PC-3 (cell line): Measurements from ENCODE around the gene SALL3. TPM values are rescaled to one million over a fixed set of nuclear protein-coding genes. Genes with fewer than 3 reads are reported as not detected.
"Not testable (repeated sequence)": the region's sequence is repeated elsewhere in the genome, so short reads cannot be mapped to it uniquely, and the experiment has no call there.

Source experiments
- ATAC-seq: fragments of 200-7000 bp; cut with Tn5 transposase; 2 replicates; pipeline ENCODE4 v1.9.1; 2020; ENCODE audit warnings: mild to moderate bottlenecking, moderate library complexity
- BruUV-seq: library from RNA; stranded (reverse); fragments of 400-500 nt; replicated peaks from 2 replicates; lab custom pipeline; 2021; lab: Mats Ljungman, UMichigan
- CTCF ChIA-PET: fragments of 300-600 bp; sonication (Branson Sonifier 250); formaldehyde crosslinking; loops from one replicate; lab custom pipeline; 2022; ENCODE audit warnings: antibody characterized with exemption; lab: Charles Lee
- POLR2A ChIA-PET: fragments of 300-600 bp; sonication (Branson Sonifier 250); formaldehyde crosslinking; loops from one replicate; lab custom pipeline; 2022; ENCODE audit warnings: antibody characterized with exemption; ENCODE audit not compliant: unreplicated experiment; lab: Charles Lee
- DNase-seq: peaks from one replicate; pipeline ENCODE4 v3.0.0-alpha.2; 2015
- H2AFZ ChIP-seq: fragments of 300-600 bp; sonication (generic); 2 replicates; pipeline ENCODE4 v1.6.0; 2016; ENCODE audit warnings: antibody characterized with exemption, low read length
- H3F3A ChIP-seq: fragments of 300-600 bp; sonication (generic); one replicate; pipeline ENCODE4 v1.6.0; 2017; ENCODE audit warnings: antibody characterized with exemption, low read length, control low read depth, mild to moderate bottlenecking; ENCODE audit not compliant: unreplicated experiment
- H3K27ac ChIP-seq: fragments of 300-600 bp; sonication (generic); 2 replicates; pipeline ENCODE4 v1.5.1; 2016; ENCODE audit warnings: mild to moderate bottlenecking, low read length
- H3K27me3 ChIP-seq: fragments of 300-600 bp; sonication (generic); 2 replicates; pipeline ENCODE4 v1.6.1; 2016; ENCODE audit warnings: low read length, mixed read lengths
- H3K36me3 ChIP-seq: fragments of 300-600 bp; sonication (generic); 2 replicates; pipeline ENCODE4 v1.6.1; 2016; ENCODE audit warnings: low read depth, mixed run types, low read length, mixed read lengths
- H3K4me1 ChIP-seq: fragments of 300-600 bp; sonication (generic); 2 replicates; pipeline ENCODE4 v1.5.1; 2016; ENCODE audit warnings: low read length; ENCODE audit not compliant: insufficient read depth
- H3K4me2 ChIP-seq: fragments of 300-600 bp; sonication (generic); 2 replicates; pipeline ENCODE4 v1.6.0; 2016; ENCODE audit warnings: low read length
- H3K4me3 ChIP-seq: fragments of 300-600 bp; sonication (generic); 2 replicates; pipeline ENCODE4 v1.5.1; 2016; ENCODE audit warnings: mild to moderate bottlenecking, low read length, mixed read lengths
- H3K79me2 ChIP-seq: fragments of 300-600 bp; sonication (generic); 2 replicates; pipeline ENCODE4 v1.6.1; 2017; ENCODE audit warnings: low read length, mixed read lengths
- H3K9ac ChIP-seq: fragments of 300-600 bp; sonication (generic); 2 replicates; pipeline ENCODE4 v1.6.0; 2016; ENCODE audit warnings: mild to moderate bottlenecking, low read length
- H3K9me2 ChIP-seq: fragments of 300-600 bp; sonication (generic); replicated peaks from 2 replicates; pipeline ENCODE4 v1.6.1; 2016; ENCODE audit warnings: mixed run types, low read length, mixed read lengths
- H3K9me3 ChIP-seq: fragments of 300-600 bp; sonication (generic); 2 replicates; pipeline ENCODE4 v1.6.1; 2016; ENCODE audit warnings: low read length, mixed read lengths
- H4K20me1 ChIP-seq: fragments of 300-600 bp; sonication (generic); 2 replicates; pipeline ENCODE4 v1.6.1; 2016; ENCODE audit warnings: low read length, mixed read lengths
- EZH2 ChIP-seq: fragments of 300-600 bp; sonication (generic); IDR thresholded peaks from one replicate; pipeline ENCODE4 v1.6.1; 2017; ENCODE audit warnings: antibody characterized with exemption, mild to moderate bottlenecking, low read length; ENCODE audit not compliant: unreplicated experiment
- EZH2phosphoT487 ChIP-seq: fragments of 300-600 bp; sonication (generic); IDR thresholded peaks from 2 replicates; pipeline ENCODE4 v1.6.1; 2018; ENCODE audit warnings: mild to moderate bottlenecking, antibody characterized with exemption, low read length, borderline replicate concordance
- intact Hi-C: fragments of 100-400 bp; cut with micrococcal nuclease; formaldehyde crosslinking; loops from 2 replicates; pipeline ENCODE4 v1.9.0; 2023
- total RNA-seq: library from RNA; depleted of rRNA; stranded (reverse); fragments of >200 nt; gene quantifications from 2 replicates; pipeline ENCODE4 v1.2.3, GENCODE V29; 2014
- TF ChIP-seq, protein P1 (sequence below): fragments of 300-600 bp; sonication (generic); conservative IDR thresholded peaks from 2 replicates; pipeline ENCODE4 v1.5.1; 2017; ENCODE audit warnings: antibody characterized with exemption, low read depth, mild to moderate bottlenecking, low read length

Gene SALL3
- total RNA-seq, 1 experiment from 2014 or later: not detected

GRCh38 chr18:78937166-78937565 lies 42.5 kb upstream of the SALL3 start:
- TF ChIP-seq, protein P1, sequence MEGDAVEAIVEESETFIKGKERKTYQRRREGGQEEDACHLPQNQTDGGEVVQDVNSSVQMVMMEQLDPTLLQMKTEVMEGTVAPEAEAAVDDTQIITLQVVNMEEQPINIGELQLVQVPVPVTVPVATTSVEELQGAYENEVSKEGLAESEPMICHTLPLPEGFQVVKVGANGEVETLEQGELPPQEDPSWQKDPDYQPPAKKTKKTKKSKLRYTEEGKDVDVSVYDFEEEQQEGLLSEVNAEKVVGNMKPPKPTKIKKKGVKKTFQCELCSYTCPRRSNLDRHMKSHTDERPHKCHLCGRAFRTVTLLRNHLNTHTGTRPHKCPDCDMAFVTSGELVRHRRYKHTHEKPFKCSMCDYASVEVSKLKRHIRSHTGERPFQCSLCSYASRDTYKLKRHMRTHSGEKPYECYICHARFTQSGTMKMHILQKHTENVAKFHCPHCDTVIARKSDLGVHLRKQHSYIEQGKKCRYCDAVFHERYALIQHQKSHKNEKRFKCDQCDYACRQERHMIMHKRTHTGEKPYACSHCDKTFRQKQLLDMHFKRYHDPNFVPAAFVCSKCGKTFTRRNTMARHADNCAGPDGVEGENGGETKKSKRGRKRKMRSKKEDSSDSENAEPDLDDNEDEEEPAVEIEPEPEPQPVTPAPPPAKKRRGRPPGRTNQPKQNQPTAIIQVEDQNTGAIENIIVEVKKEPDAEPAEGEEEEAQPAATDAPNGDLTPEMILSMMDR: no peak
- no peak for TF ChIP-seq EZH2phosphoT487
- no peak for TF ChIP-seq EZH2
- Histone ChIP-seq H3K27ac (no peak overlapping the region), H3K9ac (no peak overlapping the region), H3F3A (no peaks in the 10 kb centered on the region), H3K4me3 (no peak overlapping the region), H3K4me1 (no peaks in the 10 kb centered on the region), H4K20me1 (no peaks in the 10 kb centered on the region), H3K9me2 (no peaks in the 10 kb centered on the region), H3K79me2 (no peaks in the 10 kb centered on the region), H3K36me3 (no peaks in the 10 kb centered on the region), H2AFZ (no peak overlapping the region), H3K27me3 (peaks cover 77% of the 10 kb centered on the region), H3K4me2 (no peak overlapping the region), H3K9me3 (no peaks in the 10 kb centered on the region)
- CTCF ChIA-PET: no interaction called here
- intact Hi-C loops: no loop called here
- DNase-seq (no peak), ATAC-seq (no peak)
- POLR2A ChIA-PET: no interaction called here
- no TSS peak for BruUV-seq

DNA sequence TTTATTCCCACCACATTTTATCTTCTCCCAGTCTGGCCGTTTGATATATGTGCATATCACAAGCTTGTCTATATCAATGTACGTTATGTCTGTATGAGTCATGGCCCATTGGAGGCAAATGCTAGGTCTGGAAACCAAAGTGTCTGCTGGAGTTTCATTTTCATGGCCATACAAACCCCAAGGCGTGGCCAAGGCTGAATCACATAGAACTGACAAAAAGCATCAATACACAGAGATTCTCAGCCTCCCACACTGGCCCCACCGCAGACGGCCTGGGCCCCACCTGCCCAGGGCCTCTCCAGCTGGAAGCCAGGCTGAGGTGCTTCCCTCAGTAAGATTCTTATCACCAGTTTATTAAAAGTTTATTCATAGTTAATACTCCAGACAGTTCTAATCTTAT lies 40.5 kb upstream of the SALL3 start:
- no peaks in the 10 kb centered on the region for H3K9me3 ChIP-seq
- no peak for DNase-seq
- TF ChIP-seq EZH2phosphoT487 (no peak), EZH2 (no peak)
- TF ChIP-seq, protein P1: no peak
- POLR2A ChIA-PET: no interaction called here
- CTCF ChIA-PET: no interaction called here
- no peak overlapping the region for H3K4me2 ChIP-seq
- no peaks in the 10 kb centered on the region for H4K20me1 ChIP-seq
- no peak overlapping the region for H2AFZ ChIP-seq
- no peak overlapping the region for H3K4me3 ChIP-seq
- no peaks in the 10 kb centered on the region for H3K79me2 ChIP-seq
- no peaks in the 10 kb centered on the region for H3K4me1 ChIP-seq
- H3K9ac ChIP-seq: no peak overlapping the region
- H3K36me3 ChIP-seq: no peaks in the 10 kb centered on the region
- ATAC-seq: no peak
- no peaks in the 10 kb centered on the region for H3K9me2 ChIP-seq
- no TSS peak for BruUV-seq
- intact Hi-C loops: no loop called here
- H3F3A ChIP-seq: no peaks in the 10 kb centered on the region
- peaks cover 77% of the 10 kb centered on the region for H3K27me3 ChIP-seq
- H3K27ac ChIP-seq: no peak overlapping the region

DNA sequence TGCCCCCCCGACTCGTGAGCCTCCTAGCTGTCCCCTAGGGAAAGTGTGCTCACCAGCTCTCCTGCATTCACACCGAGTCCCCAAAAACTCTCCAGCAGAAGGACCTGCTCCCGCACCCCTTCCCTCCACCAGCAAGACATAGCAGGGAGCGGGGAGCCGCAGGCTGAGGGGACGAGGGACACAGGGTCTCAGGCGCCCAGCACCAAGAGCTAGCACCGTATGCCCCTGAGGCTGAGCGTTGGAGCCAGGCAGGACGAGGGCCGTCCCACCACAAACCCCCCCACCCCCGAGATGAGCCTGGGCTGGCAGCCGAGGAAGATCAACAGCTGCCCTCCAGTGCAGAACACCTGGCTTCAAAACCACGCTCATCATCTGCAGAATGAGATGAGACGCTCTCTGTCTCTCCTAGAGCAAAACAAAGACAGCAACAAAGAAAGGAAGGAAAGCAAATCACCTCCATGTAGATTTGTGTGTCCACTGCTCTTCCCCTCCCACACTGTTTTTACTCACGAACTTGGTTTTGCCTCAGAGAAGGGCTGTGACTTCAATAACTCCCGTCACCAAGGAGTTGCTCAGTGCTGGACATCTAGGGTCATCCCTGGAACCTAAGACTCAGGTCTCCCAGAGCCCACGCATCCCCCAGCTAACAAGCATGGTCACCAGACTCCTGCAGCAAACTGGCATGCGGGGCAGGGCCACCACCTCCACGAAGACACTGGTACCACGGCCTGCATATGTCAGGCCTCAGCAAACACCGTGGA lies 39.7 kb upstream of the SALL3 start:
- no peaks in the 10 kb centered on the region for H4K20me1 ChIP-seq
- no peak for ATAC-seq
- ChIA-PET POLR2A (no interaction called here), CTCF (no interaction called here)
- no peak overlapping the region for H3K4me2 ChIP-seq
- H3K9me2 ChIP-seq: no peaks in the 10 kb centered on the region
- BruUV-seq: no TSS peak
- peaks cover 76% of the 10 kb centered on the region for H3K27me3 ChIP-seq
- DNase-seq: no peak
- H3K9ac ChIP-seq: no peak overlapping the region
- intact Hi-C loops: no loop called here
- H3K4me3 ChIP-seq: no peak overlapping the region
- H3K36me3 ChIP-seq: no peaks in the 10 kb centered on the region
- no peaks in the 10 kb centered on the region for H3F3A ChIP-seq
- no peaks in the 10 kb centered on the region for H3K4me1 ChIP-seq
- no peak overlapping the region for H2AFZ ChIP-seq
- H3K27ac ChIP-seq: no peak overlapping the region
- H3K79me2 ChIP-seq: no peaks in the 10 kb centered on the region
- H3K9me3 ChIP-seq: no peaks in the 10 kb centered on the region
- no peak for TF ChIP-seq EZH2
- TF ChIP-seq, protein P1: no peak
- TF ChIP-seq EZH2phosphoT487: no peak

DNA sequence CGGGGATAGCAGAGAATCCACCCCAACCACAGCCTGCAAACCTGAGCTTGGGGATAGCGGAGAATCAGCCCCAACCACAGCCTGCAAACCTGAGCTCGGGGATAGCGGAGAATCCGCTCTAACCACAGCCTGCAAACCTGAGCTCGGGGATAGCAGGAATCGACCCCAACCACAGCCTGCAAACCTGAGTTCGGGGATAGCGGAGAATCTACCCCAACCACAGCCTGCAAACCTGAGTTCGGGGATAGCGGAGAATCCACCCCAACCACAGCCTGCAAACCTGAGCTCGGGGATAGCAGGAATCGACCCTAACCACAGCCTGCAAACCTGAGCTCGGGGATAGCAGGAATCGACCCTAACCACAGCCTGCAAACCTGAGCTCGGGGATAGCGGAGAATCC lies 37.4 kb upstream of the SALL3 start:
- H3K27me3 ChIP-seq: peaks cover 82% of the 10 kb centered on the region
- not testable (repeated sequence) for H3F3A ChIP-seq, BruUV-seq

More for the DNA sequence above, 37.4 kb upstream of the SALL3 start:
- POLR2A ChIA-PET, H2AFZ ChIP-seq, intact Hi-C loops, DNase-seq, H3K36me3 ChIP-seq, ATAC-seq, CTCF ChIA-PET, H3K79me2 ChIP-seq, H3K4me3 ChIP-seq, H3K9me2 ChIP-seq, H3K9ac ChIP-seq, H3K27ac ChIP-seq, H3K4me2 ChIP-seq, H4K20me1 ChIP-seq, H3K4me1 ChIP-seq, H3K9me3 ChIP-seq: not testable (repeated sequence)
